Raji (cell line): ENCODE results near the gene BNC1.

Experiments
- POLR2A ChIP-seq: IDR thresholded peaks from 2 replicates; pipeline ENCODE4 v1.6.1; 2011; ENCODE audit warnings: low read depth, low read length, control low read depth; ENCODE audit not compliant: insufficient read depth

Gene BNC1

GRCh38 chr15:83282776-83283137 lies 1.7 kb downstream of the BNC1 start:
- no peak for TF ChIP-seq POLR2A

- no peak for TF ChIP-seq POLR2A
These were observed 2.3 kb downstream of the BNC1 start for GRCh38 chr15:83282141-83282540.

GRCh38 chr15:83278191-83278590 lies 6.3 kb downstream of the BNC1 start:
- TF ChIP-seq POLR2A: no peak

- no peak for TF ChIP-seq POLR2A
These were observed 7.8 kb downstream of the BNC1 start for GRCh38 chr15:83276661-83277060.

GRCh38 chr15:83275412-83275811 lies 9.1 kb downstream of the BNC1 start:
- no peak for TF ChIP-seq POLR2A

GRCh38 chr15:83270176-83270575 lies 14.3 kb downstream of the BNC1 start:
- no peak for TF ChIP-seq POLR2A

- TF ChIP-seq POLR2A: no peak
These were observed 16.3 kb downstream of the BNC1 start for GRCh38 chr15:83268147-83268546.

- no peak for TF ChIP-seq POLR2A
These were observed 21.7 kb downstream of the BNC1 start for GRCh38 chr15:83262594-83263315.

GRCh38 chr15:83250781-83251180 lies 33.7 kb downstream of the BNC1 start:
- TF ChIP-seq POLR2A: no peak

- TF ChIP-seq POLR2A: no peak
These were observed 35.5 kb downstream of the BNC1 start for GRCh38 chr15:83249030-83249343.

GRCh38 chr15:83248151-83249029 lies 36.1 kb downstream of the BNC1 start:
- no peak for TF ChIP-seq POLR2A

GRCh38 chr15:83243634-83244033 lies 40.8 kb downstream of the BNC1 start:
- TF ChIP-seq POLR2A: no peak

GRCh38 chr15:83230242-83230641 lies 54.2 kb downstream of the BNC1 start:
- TF ChIP-seq POLR2A: no peak

GRCh38 chr15:83225449-83225848 lies 59.0 kb downstream of the BNC1 start:
- no peak for TF ChIP-seq POLR2A

GRCh38 chr15:83219026-83219425 lies 65.4 kb downstream of the BNC1 start:
- TF ChIP-seq POLR2A: no peak

GRCh38 chr15:83215306-83215705 lies 69.2 kb downstream of the BNC1 start:
- no peak for TF ChIP-seq POLR2A

GRCh38 chr15:83210619-83211018 lies 73.8 kb downstream of the BNC1 start:
- TF ChIP-seq POLR2A: no peak

GRCh38 chr15:83209333-83209732 lies 75.1 kb downstream of the BNC1 start:
- TF ChIP-seq POLR2A: no peak

- TF ChIP-seq POLR2A: no peak
These were observed 76.2 kb downstream of the BNC1 start for GRCh38 chr15:83208367-83208661.
